Measurements from ENCODE around the gene SHISA9.

GRCh38 chr16:12976496-12976895 is 75.1 kb downstream of the SHISA9 start:
- TF ChIP-seq POLR2A (IDR thresholded peaks at IDR 0.05): no peak
- no peak for TF ChIP-seq CTCF (IDR thresholded peaks at IDR 0.05)
